HuH-7 (cell line): ENCODE data around the gene MIGA2.
"Not testable (repeated sequence)": the region's sequence is repeated elsewhere in the genome, so short reads cannot be mapped to it uniquely, and the experiment has no call there.

ENCODE experiments used
- DNase-seq: peaks from one replicate; pipeline ENCODE4 v3.0.0; 2011; ENCODE audit warnings: low spot score

MIGA2 gene, protein sequence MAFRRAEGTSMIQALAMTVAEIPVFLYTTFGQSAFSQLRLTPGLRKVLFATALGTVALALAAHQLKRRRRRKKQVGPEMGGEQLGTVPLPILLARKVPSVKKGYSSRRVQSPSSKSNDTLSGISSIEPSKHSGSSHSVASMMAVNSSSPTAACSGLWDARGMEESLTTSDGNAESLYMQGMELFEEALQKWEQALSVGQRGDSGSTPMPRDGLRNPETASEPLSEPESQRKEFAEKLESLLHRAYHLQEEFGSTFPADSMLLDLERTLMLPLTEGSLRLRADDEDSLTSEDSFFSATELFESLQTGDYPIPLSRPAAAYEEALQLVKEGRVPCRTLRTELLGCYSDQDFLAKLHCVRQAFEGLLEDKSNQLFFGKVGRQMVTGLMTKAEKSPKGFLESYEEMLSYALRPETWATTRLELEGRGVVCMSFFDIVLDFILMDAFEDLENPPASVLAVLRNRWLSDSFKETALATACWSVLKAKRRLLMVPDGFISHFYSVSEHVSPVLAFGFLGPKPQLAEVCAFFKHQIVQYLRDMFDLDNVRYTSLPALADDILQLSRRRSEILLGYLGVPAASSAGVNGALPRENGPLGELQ

DNA sequence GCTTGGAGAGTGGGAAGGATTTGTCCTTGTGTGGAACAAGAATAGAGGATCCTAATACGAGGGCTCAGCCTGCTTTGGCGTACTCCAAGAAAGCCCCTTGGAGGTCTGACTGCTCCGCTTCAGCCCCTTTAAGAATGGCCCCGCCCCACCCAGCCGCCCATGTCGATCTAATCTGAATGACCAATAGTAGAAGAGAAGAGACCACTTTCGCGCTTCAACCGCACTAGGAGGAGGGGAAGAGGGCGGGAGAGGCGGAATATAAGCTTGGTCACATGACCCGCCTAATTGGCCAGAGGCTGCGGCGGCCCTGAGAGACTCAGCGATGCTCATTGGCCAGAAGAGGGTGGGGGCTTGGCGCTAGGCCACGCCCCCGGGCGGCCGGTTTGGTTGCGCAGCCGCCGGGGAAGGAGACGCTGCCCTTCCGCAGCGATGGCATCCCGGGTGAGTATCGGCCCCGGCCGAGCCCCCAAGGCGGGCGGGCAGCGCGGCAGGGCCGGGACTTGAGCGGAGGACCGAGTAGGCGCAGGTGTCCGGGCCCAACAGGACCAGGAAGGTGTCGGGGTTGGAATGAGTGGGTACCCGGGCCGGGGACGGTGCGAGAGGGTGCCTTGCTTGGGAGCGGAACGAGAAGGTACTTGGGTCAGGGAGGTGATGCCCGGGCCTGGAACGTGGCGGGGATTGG is at the start of gene MIGA2:
Gene MIGA2 (plus strand): TSS at position 386 of the 682 bp plus-strand sequence. CDS start 3,969 bp downstream, outside the sequence.
- peak; percentile 99 for DNase-seq

- no peak for DNase-seq
Measured at GRCh38 chr9:128986671-128987070, 49.8 kb upstream of the MIGA2 start.

GRCh38 chr9:128987805-128988204 is 48.6 kb upstream of the MIGA2 start:
- DNase-seq: no peak

- DNase-seq: no peak
Measured at GRCh38 chr9:128992995-128993394, 43.4 kb upstream of the MIGA2 start.

DNA sequence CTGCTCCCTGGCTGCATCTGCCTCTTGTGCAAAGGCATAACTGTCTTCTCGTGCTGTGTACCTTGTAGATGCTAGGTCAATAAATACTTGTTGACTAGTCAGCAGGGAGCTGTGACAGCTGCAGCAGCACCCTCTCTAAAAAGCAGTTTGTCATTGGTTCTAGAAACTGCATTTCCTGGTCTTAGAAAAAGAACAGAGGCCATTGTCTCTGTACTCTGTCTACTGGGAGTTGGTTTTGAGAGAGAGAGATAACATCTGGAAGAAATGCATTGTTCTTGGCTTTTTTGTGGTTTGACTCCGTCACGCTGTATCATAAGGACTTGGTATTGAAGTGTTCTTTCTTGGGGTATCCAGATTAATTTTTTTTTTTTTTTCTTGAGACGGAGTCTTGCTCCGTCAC is 40.6 kb upstream of the MIGA2 start:
- DNase-seq: no peak

- no peak for DNase-seq
Measured at GRCh38 chr9:128998462-128998861, 38.0 kb upstream of the MIGA2 start.

DNA sequence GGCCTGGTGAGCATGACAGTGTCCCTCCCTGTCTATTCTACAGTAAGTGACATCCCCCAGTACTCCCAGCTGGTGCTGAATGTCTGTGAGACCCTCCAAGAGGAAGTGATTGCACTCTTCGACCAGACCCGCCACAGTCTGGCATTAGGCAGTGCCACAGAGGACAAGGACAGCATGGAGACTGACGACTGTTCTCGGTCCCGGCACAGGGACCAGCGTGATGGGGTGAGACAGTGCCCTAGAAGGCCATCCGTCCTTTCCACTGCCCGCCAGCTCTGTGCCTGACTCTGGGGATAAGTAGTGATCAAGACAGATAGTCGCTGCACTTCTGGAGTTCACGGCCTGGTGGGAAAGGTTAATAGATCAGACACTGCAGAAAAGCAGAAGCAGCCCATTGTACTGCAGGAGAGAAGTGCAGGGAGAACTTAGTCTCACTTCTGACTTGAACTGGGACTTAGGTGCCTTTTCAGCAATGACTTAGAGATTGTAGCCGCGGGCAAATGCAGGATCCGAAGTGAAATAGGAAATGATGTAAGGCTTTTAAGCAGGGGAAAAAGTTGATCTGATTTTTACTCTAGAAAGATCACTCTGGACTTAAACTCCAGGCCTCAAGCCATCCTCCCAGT is 36.7 kb upstream of the MIGA2 start:
- no peak for DNase-seq

DNA sequence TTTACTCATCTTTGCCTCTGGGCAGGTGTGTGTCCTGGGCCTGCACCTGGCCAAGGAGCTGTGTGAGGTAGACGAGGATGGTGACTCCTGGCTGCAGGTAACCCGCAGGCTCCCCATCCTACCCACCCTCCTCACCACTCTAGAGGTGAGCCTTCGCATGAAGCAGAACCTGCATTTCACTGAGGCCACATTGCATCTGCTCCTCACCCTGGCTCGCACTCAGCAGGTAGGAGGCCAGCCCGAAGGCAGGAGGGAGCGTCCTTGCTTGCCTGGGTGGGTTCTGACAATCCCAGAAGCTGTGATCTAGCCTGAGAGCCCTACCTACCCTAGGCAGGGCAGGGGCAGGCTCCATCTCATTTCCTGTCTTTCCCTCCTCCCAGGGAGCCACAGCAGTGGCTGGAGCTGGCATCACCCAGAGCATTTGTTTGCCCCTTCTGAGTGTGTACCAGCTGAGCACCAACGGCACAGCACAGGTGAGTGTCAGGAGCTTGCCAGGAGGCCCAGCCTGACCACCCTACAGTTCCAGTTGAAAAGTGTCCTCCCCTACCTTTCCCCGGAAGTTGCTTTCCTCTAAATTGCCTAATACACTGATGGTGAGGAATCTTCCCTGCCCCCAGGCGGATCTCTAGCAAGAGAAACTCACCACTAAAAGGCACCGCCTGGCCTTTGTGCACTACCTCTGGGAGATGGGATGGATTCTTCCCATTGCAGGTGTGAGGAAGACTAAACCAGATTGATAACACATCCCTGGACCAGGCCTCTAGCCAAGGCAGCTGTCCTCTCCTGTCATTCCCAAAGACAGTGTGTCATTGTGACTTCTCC is 34.7 kb upstream of the MIGA2 start:
- DNase-seq: no peak

DNA sequence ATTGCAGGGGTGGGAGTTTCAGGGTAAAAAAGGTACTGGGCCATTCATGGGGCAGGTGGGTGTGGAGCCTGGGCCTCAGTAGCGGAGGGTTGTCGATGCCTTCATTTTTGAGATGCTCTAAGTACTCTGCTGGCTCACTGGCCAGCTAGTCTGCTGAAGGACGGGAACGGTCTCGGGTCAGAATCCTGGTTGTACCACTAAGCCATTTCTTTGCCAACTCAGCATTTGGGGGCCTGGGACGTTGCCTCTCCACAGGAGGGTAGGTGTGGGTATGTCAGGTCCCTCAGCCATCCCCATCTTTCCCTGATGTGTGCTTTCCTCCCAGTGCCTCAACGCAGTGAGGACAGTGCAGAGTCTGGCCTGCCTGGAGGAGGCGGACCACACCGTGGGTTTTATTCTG is 33.4 kb upstream of the MIGA2 start:
- DNase-seq: no peak

GRCh38 chr9:129004173-129004572 is 32.3 kb upstream of the MIGA2 start:
- not testable (repeated sequence) for DNase-seq

DNA sequence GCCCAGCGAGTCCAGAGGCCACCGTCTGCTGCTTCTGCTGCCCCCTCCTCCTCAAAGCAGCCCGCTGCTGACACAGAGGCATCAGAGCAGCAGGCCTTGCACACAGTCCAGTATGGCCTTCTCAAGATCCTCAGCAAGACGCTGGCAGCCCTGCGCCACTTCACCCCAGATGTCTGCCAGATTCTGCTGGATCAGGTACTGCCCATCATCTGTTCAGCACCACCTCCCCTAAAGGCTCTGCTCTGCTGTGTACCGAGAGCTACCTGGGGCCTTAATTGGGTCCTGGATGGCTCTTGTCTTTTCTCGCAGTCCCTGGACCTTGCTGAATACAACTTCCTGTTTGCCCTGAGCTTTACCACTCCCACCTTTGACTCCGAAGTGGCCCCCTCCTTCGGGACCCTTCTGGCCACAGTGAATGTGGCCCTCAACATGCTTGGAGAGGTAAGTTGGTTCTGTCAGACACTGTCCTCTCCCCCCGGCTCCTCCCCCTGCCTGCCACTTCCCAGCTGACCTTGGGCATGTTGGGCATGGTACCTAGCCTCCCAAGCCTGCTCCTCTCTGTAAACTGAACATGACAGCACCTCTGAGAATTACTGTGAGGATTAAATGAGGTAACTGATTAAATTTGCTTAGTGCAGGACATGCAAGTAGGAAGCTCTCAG is 31.0 kb upstream of the MIGA2 start:
- no peak for DNase-seq

DNA sequence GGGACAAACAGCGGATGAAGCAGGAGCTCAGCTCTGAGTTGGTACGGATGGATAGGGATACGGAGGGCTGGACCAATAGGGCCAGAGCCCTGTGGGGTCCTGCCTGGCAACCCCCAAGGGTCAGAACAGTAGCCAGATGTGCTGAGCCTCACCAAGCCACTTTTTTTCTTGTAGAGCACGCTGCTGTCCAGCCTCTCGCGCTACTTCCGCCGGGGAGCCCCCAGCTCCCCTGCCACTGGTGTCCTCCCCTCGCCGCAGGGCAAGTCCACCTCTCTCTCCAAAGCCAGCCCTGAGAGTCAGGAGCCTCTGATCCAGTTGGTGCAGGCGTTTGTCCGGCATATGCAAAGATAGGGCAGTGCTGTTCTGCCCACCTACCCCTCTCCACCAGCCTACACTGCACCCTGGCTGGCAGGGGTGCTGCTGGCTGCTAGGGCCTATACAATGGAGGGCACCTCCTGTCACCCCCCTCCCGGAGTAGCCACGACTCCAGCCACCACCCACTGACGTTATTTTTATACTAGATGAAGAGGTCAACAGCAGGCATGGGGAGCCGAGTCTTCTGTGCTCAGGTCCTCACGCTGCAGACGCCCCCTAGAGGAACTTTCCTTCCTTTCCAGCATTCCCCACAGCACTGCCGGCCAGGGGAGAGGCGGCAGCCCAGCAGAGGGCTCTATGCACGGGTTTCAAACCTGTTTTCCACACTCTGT is 29.9 kb upstream of the MIGA2 start:
- peak; percentile 96 for DNase-seq

GRCh38 chr9:129007035-129007765 is 29.2 kb upstream of the MIGA2 start:
- DNase-seq: no peak

- DNase-seq: no peak
Measured at GRCh38 chr9:129007766-129008468, 28.5 kb upstream of the MIGA2 start.

- no peak for DNase-seq
Measured at GRCh38 chr9:129008469-129008965, 27.9 kb upstream of the MIGA2 start.

- DNase-seq: no peak
Measured at GRCh38 chr9:129008986-129009583, 27.3 kb upstream of the MIGA2 start.

DNA sequence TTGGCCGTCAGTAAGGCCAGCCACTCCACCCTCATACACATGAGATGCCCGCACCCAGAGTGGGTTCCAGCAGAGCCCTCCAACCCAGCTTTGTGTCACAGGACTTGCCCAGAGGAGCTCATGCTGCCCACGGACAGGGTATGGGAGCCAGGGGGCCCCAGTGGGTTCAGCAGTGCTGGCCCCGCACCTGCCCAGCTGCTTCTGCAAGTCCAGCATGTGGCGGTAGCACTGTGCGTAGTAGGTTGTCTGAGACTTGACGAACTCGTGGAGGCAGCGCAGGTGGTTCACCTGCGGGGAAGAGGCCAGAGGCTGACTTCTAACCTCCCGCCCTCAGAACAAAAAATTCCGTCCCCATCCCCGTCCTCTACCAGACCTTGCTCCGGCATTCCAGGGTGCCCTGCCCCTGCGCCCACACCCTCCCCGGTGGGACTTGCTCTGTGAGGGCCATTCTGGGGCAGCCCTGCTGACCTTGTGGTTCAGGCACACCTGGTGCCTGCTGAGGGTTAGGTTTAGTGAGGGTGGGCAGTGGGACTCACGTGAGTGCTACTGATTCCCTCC is 26.8 kb upstream of the MIGA2 start:
- DNase-seq: no peak

GRCh38 chr9:129010267-129010975 is 26.0 kb upstream of the MIGA2 start:
- DNase-seq: no peak
